Hepatocyte (in vitro differentiated cells): Measurements from ENCODE around the gene CEP112. TPM values are rescaled to one million over a fixed set of nuclear protein-coding genes. Genes with fewer than 3 reads are reported as not detected.

Source experiments
- DNase-seq: peaks from one replicate; pipeline ENCODE4 v3.0.0-alpha.2; 2016; ENCODE audit warnings: low spot score
- H2AFZ ChIP-seq: fragments of 200-600 bp; sonication (generic); 2 replicates; pipeline ENCODE4 v1.6.0; 2016; ENCODE audit warnings: antibody characterized with exemption, mild to moderate bottlenecking
- H3K27ac ChIP-seq: fragments of 200-600 bp; sonication (generic); 2 replicates; pipeline ENCODE4 v1.5.1; 2016; ENCODE audit warnings: mild to moderate bottlenecking
- H3K27me3 ChIP-seq: fragments of 200-600 bp; sonication (generic); 2 replicates; pipeline ENCODE4 v1.6.1; 2016
- H3K36me3 ChIP-seq: fragments of 200-600 bp; sonication (generic); replicated peaks from 2 replicates; pipeline ENCODE4 v1.5.1; 2016; ENCODE audit warnings: low read depth; ENCODE audit not compliant: insufficient read depth
- H3K4me1 ChIP-seq: fragments of 200-600 bp; sonication (generic); 2 replicates; pipeline ENCODE4 v1.5.1; 2016; ENCODE audit warnings: mild to moderate bottlenecking, moderate library complexity; ENCODE audit not compliant: insufficient read depth
- H3K4me2 ChIP-seq: fragments of 200-600 bp; sonication (generic); 2 replicates; pipeline ENCODE4 v1.6.0; 2016
- H3K4me3 ChIP-seq: fragments of 200-600 bp; sonication (generic); 2 replicates; pipeline ENCODE4 v1.5.1; 2016; ENCODE audit warnings: mild to moderate bottlenecking
- H3K79me2 ChIP-seq: fragments of 200-600 bp; sonication (generic); 2 replicates; pipeline ENCODE4 v1.6.0; 2017; ENCODE audit warnings: mild to moderate bottlenecking
- H3K9me2 ChIP-seq: fragments of 200-600 bp; sonication (generic); replicated peaks from 2 replicates; pipeline ENCODE4 v1.6.0; 2017; ENCODE audit warnings: mild to moderate bottlenecking; ENCODE audit not compliant: insufficient read depth
- H3K9me3 ChIP-seq: fragments of 200-600 bp; sonication (generic); 2 replicates; pipeline ENCODE4 v1.5.1; 2016; ENCODE audit warnings: low read depth, mild to moderate bottlenecking
- H4K20me1 ChIP-seq: fragments of 200-600 bp; sonication (generic); 2 replicates; pipeline ENCODE4 v1.6.0; 2016; ENCODE audit warnings: mild to moderate bottlenecking; ENCODE audit not compliant: insufficient read depth, poor library complexity, severe bottlenecking
- CTCF ChIP-seq: fragments of 200-600 bp; sonication (generic); IDR thresholded peaks from 2 replicates; pipeline ENCODE4 v1.5.1; 2016; ENCODE audit warnings: antibody characterized with exemption, mild to moderate bottlenecking; ENCODE audit not compliant: poor library complexity
- EZH2 ChIP-seq: fragments of 200-600 bp; sonication (generic); IDR thresholded peaks from 2 replicates; pipeline ENCODE4 v1.6.1; 2016; ENCODE audit warnings: antibody characterized with exemption, mild to moderate bottlenecking, borderline replicate concordance
- EZH2phosphoT487 ChIP-seq: fragments of 200-600 bp; sonication (generic); IDR thresholded peaks from one replicate; pipeline ENCODE4 v1.6.1; 2018; ENCODE audit warnings: antibody characterized with exemption, mild to moderate bottlenecking, low read depth, moderate library complexity; ENCODE audit not compliant: unreplicated experiment, severe bottlenecking
- WGBS: methylation state at CpG from one replicate; pipeline ENCODE4 v1.1.6; 2016; ENCODE audit warnings: low lambda C conversion rate; ENCODE audit errors: missing lambda C conversion rate; 5-methylcytosine and 5-hydroxymethylcytosine counted together
- polyA plus RNA-seq: library from polyadenylated mRNA; unstranded; fragments of >200 nt; fragmentation: Nextera tagmentation; extraction: Ambion mirVana; gene quantifications from 2 replicates; pipeline ENCODE4 v1.2.1, GENCODE V29; 2016
- total RNA-seq: library from RNA; depleted of rRNA; stranded (reverse); fragments of >200 nt; gene quantifications from 2 replicates; pipeline ENCODE4 v1.2.3, GENCODE V29; 2014

CEP112 gene
- total and polyA plus RNA-seq, 2 experiments from 2014 or later = 7.1 to 9.7 TPM

DNA sequence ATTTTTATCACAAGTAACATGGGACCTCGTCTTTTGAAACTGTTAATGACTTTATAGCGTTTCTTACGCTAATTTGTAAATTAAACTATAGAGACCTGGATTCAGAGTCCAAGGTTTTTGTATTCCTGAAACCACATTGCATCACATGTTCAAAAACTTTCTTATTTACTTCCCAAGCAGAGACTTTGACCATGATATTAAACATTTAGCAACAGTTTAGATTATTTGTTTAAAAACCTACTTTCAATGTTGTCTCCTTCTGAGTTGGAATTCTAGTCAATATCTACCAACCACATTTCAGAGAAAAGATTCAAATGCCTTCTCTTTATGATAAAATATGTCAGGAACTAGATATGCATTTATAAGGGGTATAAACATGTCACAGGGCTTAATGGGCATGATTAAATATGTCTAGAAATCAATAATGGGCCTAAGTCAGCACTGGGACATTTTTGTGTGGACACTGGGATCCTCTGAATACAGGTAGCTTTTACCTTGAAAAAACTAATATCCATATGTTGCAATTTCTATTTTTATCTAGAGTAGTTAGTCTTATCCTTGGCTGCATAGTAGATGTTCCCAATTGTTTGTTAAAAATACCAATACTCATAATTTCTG, 43.6 kb upstream of the CEP112 start:
- no peaks in the 10 kb centered on the region for H4K20me1 ChIP-seq
- no peak overlapping the region for H3K4me3 ChIP-seq
- WGBS = 74% methylated on average over 3 of the region's 3 CpGs
- no peaks in the 10 kb centered on the region for H3K27me3 ChIP-seq
- H3K79me2 ChIP-seq = no peaks in the 10 kb centered on the region
- H3K9me3 ChIP-seq = no peaks in the 10 kb centered on the region
- no peaks in the 10 kb centered on the region for H3K36me3 ChIP-seq
- no peaks in the 10 kb centered on the region for H3K9me2 ChIP-seq
- no peaks in the 10 kb centered on the region for H3K4me1 ChIP-seq
- H3K4me2 ChIP-seq = no peak overlapping the region
- H2AFZ ChIP-seq = no peak overlapping the region
- TF ChIP-seq CTCF (no peak), EZH2phosphoT487 (no peak), EZH2 (no peak)
- H3K27ac ChIP-seq = no peak overlapping the region
- DNase-seq = no peak

GRCh38 chr17:66234611-66235010, 42.7 kb upstream of the CEP112 start:
- no peak for DNase-seq
- TF ChIP-seq CTCF (no peak), EZH2phosphoT487 (no peak), EZH2 (no peak)
- Histone ChIP-seq H3K4me1 (peaks cover 4% of the 10 kb centered on the region), H3K4me2 (no peak overlapping the region), H3K36me3 (no peaks in the 10 kb centered on the region), H2AFZ (no peak overlapping the region), H3K27me3 (no peaks in the 10 kb centered on the region), H3K27ac (no peak overlapping the region), H4K20me1 (no peaks in the 10 kb centered on the region), H3K9me2 (no peaks in the 10 kb centered on the region), H3K4me3 (no peak overlapping the region), H3K9me3 (no peaks in the 10 kb centered on the region), H3K79me2 (no peaks in the 10 kb centered on the region)
- WGBS = 99% methylated on average over 3 of the region's 3 CpGs

DNA sequence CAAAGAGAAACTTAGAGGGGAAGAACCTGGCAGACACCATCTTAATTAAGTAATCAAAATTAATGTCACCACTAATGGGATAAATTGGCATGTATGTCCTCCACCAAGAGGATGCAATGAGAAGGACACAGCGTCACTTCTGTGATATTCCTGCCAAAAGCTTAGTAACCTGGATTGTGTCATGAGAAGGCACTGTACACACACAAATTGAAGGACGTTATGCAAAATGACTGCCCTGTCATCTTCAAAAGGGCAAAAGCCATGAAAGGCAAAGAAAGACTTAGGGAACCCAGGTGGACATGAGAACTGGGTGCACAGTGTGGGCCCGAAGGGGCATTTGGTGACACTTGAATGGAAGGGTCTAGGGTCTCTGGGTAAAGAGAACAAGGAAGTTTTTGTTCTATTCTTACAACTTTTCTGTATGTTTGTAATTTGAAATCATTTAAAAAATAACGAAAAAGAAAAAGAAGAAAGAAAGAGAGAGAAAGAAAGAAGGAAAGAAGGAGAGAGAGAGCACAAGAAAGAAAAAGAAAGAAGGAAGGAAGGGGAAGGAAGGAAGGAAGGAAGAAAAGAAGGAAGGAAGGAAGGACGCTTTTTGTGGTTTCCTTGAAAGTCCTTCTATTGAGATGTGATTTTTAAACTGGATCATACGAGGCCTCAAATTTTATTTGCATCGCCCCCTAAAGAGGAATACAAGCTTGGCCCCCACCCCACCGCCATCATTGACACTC, 41.3 kb upstream of the CEP112 start:
- no peak overlapping the region for H3K4me2 ChIP-seq
- no peak overlapping the region for H2AFZ ChIP-seq
- no peak overlapping the region for H3K4me3 ChIP-seq
- no peaks in the 10 kb centered on the region for H3K9me3 ChIP-seq
- peaks cover 5% of the 10 kb centered on the region for H3K4me1 ChIP-seq
- TF ChIP-seq EZH2 (no peak), EZH2phosphoT487 (no peak), CTCF (no peak)
- H3K27me3 ChIP-seq = no peaks in the 10 kb centered on the region
- no peaks in the 10 kb centered on the region for H3K79me2 ChIP-seq
- H3K36me3 ChIP-seq = no peaks in the 10 kb centered on the region
- H3K27ac ChIP-seq = no peak overlapping the region
- WGBS = 81% methylated on average over 8 of the region's 8 CpGs
- no peaks in the 10 kb centered on the region for H4K20me1 ChIP-seq
- H3K9me2 ChIP-seq = no peaks in the 10 kb centered on the region
- no peak for DNase-seq
